Measurements from ENCODE around the gene SMAP1. TPM values are rescaled to one million over a fixed set of nuclear protein-coding genes. Genes with fewer than 3 reads are reported as not detected.

Gene SMAP1
- total RNA-seq, 4 donors from 2014 or later, result 31.7 to 44.6 (median 33.6) TPM

GRCh38 chr6:70843328-70843918, 175.7 kb downstream of the SMAP1 start:
- H3K27ac ChIP-seq, result no peak overlapping the region
- no peaks in the 10 kb centered on the region for H3K9me3 ChIP-seq
- peaks cover 0 to 26% (median 0%) of the 10 kb centered on the region in 3 donors for H3K36me3 ChIP-seq
- TF ChIP-seq CTCF (IDR thresholded peaks at IDR 0.05) (no peak), POLR2A (IDR thresholded peaks at IDR 0.05) (no peak)
- H3K4me3 ChIP-seq, result no peak overlapping the region
- DNase-seq, result no peak
- H3K4me1 ChIP-seq, result peaks cover 0 to 20% (median 0%) of the 10 kb centered on the region in 3 donors
- 76 to 86% methylated on average over 4 of the region's 4 CpGs for WGBS, 2 donors
- intact Hi-C loops (cut with DNase I), result no loop called here
- H3K27me3 ChIP-seq, result no peaks in the 10 kb centered on the region

- TF ChIP-seq POLR2A (IDR thresholded peaks at IDR 0.05) (no peak), CTCF (IDR thresholded peaks at IDR 0.05) (no peak)
- no peak overlapping the region for H3K4me3 ChIP-seq
- H3K27ac ChIP-seq, result no peak overlapping the region
- H3K36me3 ChIP-seq, result peaks cover 0 to 23% (median 0%) of the 10 kb centered on the region in 3 donors
- peaks cover 0 to 20% (median 0%) of the 10 kb centered on the region in 3 donors for H3K4me1 ChIP-seq
- H3K27me3 ChIP-seq, result no peaks in the 10 kb centered on the region
- WGBS, 2 donors, result 100% methylated on average over 1 of the region's 1 CpG
- DNase-seq, result no peak
- no peaks in the 10 kb centered on the region for H3K9me3 ChIP-seq
- intact Hi-C loops (cut with DNase I), result no loop called here
Measured at GRCh38 chr6:70844301-70844700, 176.6 kb downstream of the SMAP1 start.

GRCh38 chr6:70846207-70846835, 178.6 kb downstream of the SMAP1 start:
- TF ChIP-seq CTCF (IDR thresholded peaks at IDR 0.05) (no peak), POLR2A (IDR thresholded peaks at IDR 0.05) (no peak)
- Histone ChIP-seq H3K9me3 (no peaks in the 10 kb centered on the region), H3K27ac (no peak overlapping the region), H3K4me1 (peaks cover 0 to 20% (median 0%) of the 10 kb centered on the region in 3 donors), H3K27me3 (no peaks in the 10 kb centered on the region), H3K4me3 (no peak overlapping the region), H3K36me3 (peaks cover 0 to 7% (median 0%) of the 10 kb centered on the region in 3 donors)
- WGBS, 2 donors, result 32 to 50% methylated on average over 7 to 8 of the region's 8 CpGs
- intact Hi-C loops (cut with DNase I), result no loop called here
- DNase-seq, result no peak

DNA sequence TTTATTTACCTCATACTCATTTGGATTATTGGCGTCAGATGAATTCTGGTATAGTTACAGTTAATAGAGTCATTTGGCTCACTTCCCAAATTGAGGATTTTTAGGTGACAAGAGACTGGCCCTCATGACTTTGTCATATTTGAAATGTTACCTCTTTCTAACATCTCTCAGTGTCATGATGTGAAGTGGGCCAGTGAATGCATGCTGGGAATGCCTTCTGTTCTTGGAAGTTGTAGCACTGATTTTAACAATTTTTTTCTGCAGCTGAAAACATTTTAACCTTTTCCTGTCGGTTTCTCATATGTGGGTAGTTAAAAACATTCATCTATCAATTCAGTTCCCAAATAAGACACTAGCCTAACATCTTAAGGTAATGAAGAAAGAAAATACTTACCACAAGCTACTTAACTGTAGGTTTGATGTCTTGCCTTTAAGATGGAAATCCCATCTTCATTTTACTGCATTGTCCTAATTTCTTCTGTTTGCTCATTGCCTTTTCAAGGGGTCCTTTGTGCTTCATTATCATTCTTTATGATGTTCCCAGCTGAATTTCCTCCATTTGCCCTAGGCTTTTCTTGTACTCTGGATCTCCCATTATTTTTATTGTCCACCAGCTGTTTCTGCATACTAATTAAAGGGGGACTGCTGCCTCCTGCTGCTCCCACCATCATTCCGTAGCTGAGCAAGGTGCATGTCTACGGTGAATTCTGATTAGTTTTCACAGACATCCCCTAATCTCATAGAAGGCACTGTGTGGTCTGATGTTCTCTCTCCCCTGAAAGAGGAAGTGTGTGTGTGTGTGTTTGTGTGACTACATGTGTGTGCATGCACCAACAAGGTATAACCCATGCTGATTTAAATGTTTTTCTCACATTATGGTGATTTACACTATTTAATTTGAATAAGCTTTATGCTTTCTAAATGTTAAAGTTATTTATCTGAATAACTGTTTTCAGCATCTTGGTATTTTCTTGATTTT, 179.7 kb downstream of the SMAP1 start:
- H3K4me1 ChIP-seq, result peaks cover 0 to 20% (median 0%) of the 10 kb centered on the region in 3 donors
- no peak overlapping the region for H3K27ac ChIP-seq
- H3K4me3 ChIP-seq, result no peak overlapping the region
- no peak for TF ChIP-seq CTCF (IDR thresholded peaks at IDR 0.05)
- TF ChIP-seq POLR2A (IDR thresholded peaks at IDR 0.05), result no peak
- H3K27me3 ChIP-seq, result no peaks in the 10 kb centered on the region
- intact Hi-C loops (cut with DNase I), result no loop called here
- DNase-seq, result no peak
- no peaks in the 10 kb centered on the region for H3K9me3 ChIP-seq
- peaks cover 0 to 7% (median 0%) of the 10 kb centered on the region in 3 donors for H3K36me3 ChIP-seq
- 86 to 91% methylated on average over 4 of the region's 4 CpGs for WGBS, 2 donors
